Astrocyte (in vitro differentiated cells and primary cell): Measurements from ENCODE around the gene SYDE1.

Source experiments
- CTCF ChIP-seq: IDR thresholded peaks from 2 replicates; pipeline ENCODE4 v1.5.1; 2011; ENCODE audit warnings: low read depth, mild to moderate bottlenecking, inconsistent platforms, low read length, moderate library complexity; ENCODE audit not compliant: insufficient read depth
- EZH2 ChIP-seq: IDR thresholded peaks from 2 replicates; pipeline ENCODE4 v1.6.1; 2012; ENCODE audit warnings: mild to moderate bottlenecking, low read length, inconsistent platforms; ENCODE audit not compliant: insufficient read depth

- no peak for TF ChIP-seq CTCF
- no peak for TF ChIP-seq EZH2
Measured at GRCh38 chr19:15115080-15115479, 7.9 kb downstream of the SYDE1 start.
